ENCODE measurements around the gene C3orf85. TPM values are rescaled to one million over a fixed set of nuclear protein-coding genes. Genes with fewer than 3 reads are reported as not detected.

Gene C3orf85
- polyA plus RNA-seq, 1 donor (not counting 4 experiments of a cell fraction or from before 2014, with no cell fraction given), result not detected

GRCh38 chr3:109095166-109095565 is 41.4 kb upstream of the C3orf85 start:
- Histone ChIP-seq H3K9me3 (ENCODE audit: control insufficient read depth, low read depth, low read length) (no peaks in the 10 kb centered on the region), H3K27me3 (ENCODE audit: control insufficient read depth, extremely low read depth, insufficient read depth, low read length) (no peaks in the 10 kb centered on the region), H3K9me1 (ENCODE audit: control insufficient read depth, extremely low read depth, insufficient read depth, low read length) (no peaks in the 10 kb centered on the region), H3K36me3 (ENCODE audit: control insufficient read depth in 2 of 2, extremely low read depth in 1 of 2, insufficient read depth in 2 of 2, low read length in 2 of 2) (no peaks in the 10 kb centered on the region), H3K4me3 (ENCODE audit: control insufficient read depth in 2 of 3, extremely low read depth in 1 of 3, insufficient read depth in 2 of 3, low read depth in 1 of 3, low read length in 3 of 3) (no peak overlapping the region), H3K4me2 (ENCODE audit: control insufficient read depth, extremely low read depth, insufficient read depth, low read depth, low read length) (no peak overlapping the region), H4K20me1 (ENCODE audit: control insufficient read depth, extremely low read depth, insufficient read depth, low read length) (no peaks in the 10 kb centered on the region), H3K9ac (ENCODE audit: control insufficient read depth, extremely low read depth, insufficient read depth, low read length) (no peak overlapping the region), H2AFZ (ENCODE audit: control insufficient read depth, low read length) (no peak overlapping the region), H3K4me1 (ENCODE audit: control insufficient read depth, extremely low read depth, insufficient read depth, low read length) (no peaks in the 10 kb centered on the region), H3K27ac (ENCODE audit: control insufficient read depth, insufficient read depth, low read length) (no peak overlapping the region), H3K79me2 (ENCODE audit: control insufficient read depth, insufficient read depth, low read length) (no peaks in the 10 kb centered on the region)
- TF ChIP-seq CTCF (optimal IDR thresholded peaks at IDR 0.05 in 1 of 3, IDR thresholded peaks at IDR 0.05 in 1 of 3, conservative IDR thresholded peaks at IDR 0.05 in 1 of 3; ENCODE audit: extremely low read depth in 1 of 3, insufficient read depth in 2 of 3, low read length in 3 of 3) (no peak), EZH2 (IDR thresholded peaks at IDR 0.05; ENCODE audit: low read length) (no peak)
- DNase-seq (ENCODE audit: low read depth, low spot score), result no peak
- no peak for FAIRE-seq
- dilution Hi-C loops (cut with MboI; ENCODE audit: extremely low pct_ligation_motif_present, low sequenced_read_pairs), result no loop called here

- Histone ChIP-seq H3K4me2 (ENCODE audit: control insufficient read depth, extremely low read depth, insufficient read depth, low read depth, low read length) (no peak overlapping the region), H3K9me3 (ENCODE audit: control insufficient read depth, low read depth, low read length) (no peaks in the 10 kb centered on the region), H3K36me3 (ENCODE audit: control insufficient read depth in 2 of 2, extremely low read depth in 1 of 2, insufficient read depth in 2 of 2, low read length in 2 of 2) (no peaks in the 10 kb centered on the region), H3K4me1 (ENCODE audit: control insufficient read depth, extremely low read depth, insufficient read depth, low read length) (no peaks in the 10 kb centered on the region), H2AFZ (ENCODE audit: control insufficient read depth, low read length) (no peak overlapping the region), H3K27me3 (ENCODE audit: control insufficient read depth, extremely low read depth, insufficient read depth, low read length) (no peaks in the 10 kb centered on the region), H3K4me3 (ENCODE audit: control insufficient read depth in 2 of 3, extremely low read depth in 1 of 3, insufficient read depth in 2 of 3, low read depth in 1 of 3, low read length in 3 of 3) (no peak overlapping the region), H3K79me2 (ENCODE audit: control insufficient read depth, insufficient read depth, low read length) (no peaks in the 10 kb centered on the region), H3K9me1 (ENCODE audit: control insufficient read depth, extremely low read depth, insufficient read depth, low read length) (no peaks in the 10 kb centered on the region), H3K27ac (ENCODE audit: control insufficient read depth, insufficient read depth, low read length) (no peak overlapping the region), H4K20me1 (ENCODE audit: control insufficient read depth, extremely low read depth, insufficient read depth, low read length) (no peaks in the 10 kb centered on the region), H3K9ac (ENCODE audit: control insufficient read depth, extremely low read depth, insufficient read depth, low read length) (no peak overlapping the region)
- FAIRE-seq, result no peak
- DNase-seq (ENCODE audit: low read depth, low spot score), result no peak
- dilution Hi-C loops (cut with MboI; ENCODE audit: extremely low pct_ligation_motif_present, low sequenced_read_pairs), result no loop called here
- TF ChIP-seq EZH2 (IDR thresholded peaks at IDR 0.05; ENCODE audit: low read length), result no peak
- TF ChIP-seq CTCF (optimal IDR thresholded peaks at IDR 0.05 in 1 of 3, IDR thresholded peaks at IDR 0.05 in 1 of 3, conservative IDR thresholded peaks at IDR 0.05 in 1 of 3; ENCODE audit: extremely low read depth in 1 of 3, insufficient read depth in 2 of 3, low read length in 3 of 3), result peak; percentile 20 to 56 (median 50)
Observed at GRCh38 chr3:109098079-109098644, 38.4 kb upstream of the C3orf85 start.
